ENCODE data around the gene GID8. TPM values are rescaled to one million over a fixed set of nuclear protein-coding genes. Genes with fewer than 3 reads are reported as not detected.
A peak's percentile ranks its signal among the peaks of the same experiment; 100 is the strongest.

GID8 gene
- total and polyA plus RNA-seq, 8 donors: 24.5 to 52.6 (median 47.6) TPM

DNA sequence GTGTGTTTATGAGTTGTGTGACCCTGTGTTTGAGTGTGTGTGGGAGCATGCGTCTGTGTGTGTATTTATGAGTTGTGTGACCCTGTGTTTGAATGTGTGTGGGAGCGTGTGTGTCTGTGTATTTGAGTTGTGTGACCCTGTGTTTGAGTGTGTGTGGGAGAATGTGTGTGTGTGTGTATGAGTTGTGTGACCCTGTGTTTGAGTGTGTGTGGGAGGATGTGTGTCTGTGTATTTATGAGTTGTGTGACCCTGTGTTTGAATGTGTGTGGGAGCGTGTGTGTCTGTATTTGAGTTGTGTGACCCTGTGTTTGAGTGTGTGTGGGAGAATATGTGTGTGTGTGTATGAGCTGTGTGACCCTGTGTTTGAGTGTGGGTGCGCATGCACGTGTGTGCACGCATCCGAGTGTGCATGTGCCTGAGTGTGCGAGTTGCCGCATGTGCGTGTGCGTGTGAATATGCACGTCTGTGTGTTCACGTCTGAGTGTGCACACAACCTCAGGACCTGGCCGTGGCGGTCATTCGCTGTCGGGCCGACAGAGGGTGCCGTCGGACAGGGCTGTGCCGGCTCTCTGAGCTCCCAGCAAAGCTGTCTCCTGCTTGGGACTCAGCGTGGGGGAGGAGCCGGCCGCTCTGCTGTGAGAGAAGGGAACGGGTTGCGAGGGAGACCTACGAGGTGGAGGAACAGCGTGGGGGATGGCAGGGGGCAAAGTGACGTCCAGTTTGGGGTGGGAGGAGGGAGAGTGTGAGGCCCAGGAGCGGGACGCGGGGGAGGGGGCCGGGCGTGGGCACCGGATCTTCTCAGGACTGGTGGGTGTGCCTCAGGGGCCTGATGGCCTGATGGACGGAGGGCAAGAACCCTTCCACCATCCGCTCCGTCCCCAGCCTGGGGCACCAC is 34.2 kb downstream of the GID8 start:
- TF ChIP-seq, protein P1, sequence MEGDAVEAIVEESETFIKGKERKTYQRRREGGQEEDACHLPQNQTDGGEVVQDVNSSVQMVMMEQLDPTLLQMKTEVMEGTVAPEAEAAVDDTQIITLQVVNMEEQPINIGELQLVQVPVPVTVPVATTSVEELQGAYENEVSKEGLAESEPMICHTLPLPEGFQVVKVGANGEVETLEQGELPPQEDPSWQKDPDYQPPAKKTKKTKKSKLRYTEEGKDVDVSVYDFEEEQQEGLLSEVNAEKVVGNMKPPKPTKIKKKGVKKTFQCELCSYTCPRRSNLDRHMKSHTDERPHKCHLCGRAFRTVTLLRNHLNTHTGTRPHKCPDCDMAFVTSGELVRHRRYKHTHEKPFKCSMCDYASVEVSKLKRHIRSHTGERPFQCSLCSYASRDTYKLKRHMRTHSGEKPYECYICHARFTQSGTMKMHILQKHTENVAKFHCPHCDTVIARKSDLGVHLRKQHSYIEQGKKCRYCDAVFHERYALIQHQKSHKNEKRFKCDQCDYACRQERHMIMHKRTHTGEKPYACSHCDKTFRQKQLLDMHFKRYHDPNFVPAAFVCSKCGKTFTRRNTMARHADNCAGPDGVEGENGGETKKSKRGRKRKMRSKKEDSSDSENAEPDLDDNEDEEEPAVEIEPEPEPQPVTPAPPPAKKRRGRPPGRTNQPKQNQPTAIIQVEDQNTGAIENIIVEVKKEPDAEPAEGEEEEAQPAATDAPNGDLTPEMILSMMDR (IDR thresholded peaks at IDR 0.05): peak; percentile 78 to 82

DNA sequence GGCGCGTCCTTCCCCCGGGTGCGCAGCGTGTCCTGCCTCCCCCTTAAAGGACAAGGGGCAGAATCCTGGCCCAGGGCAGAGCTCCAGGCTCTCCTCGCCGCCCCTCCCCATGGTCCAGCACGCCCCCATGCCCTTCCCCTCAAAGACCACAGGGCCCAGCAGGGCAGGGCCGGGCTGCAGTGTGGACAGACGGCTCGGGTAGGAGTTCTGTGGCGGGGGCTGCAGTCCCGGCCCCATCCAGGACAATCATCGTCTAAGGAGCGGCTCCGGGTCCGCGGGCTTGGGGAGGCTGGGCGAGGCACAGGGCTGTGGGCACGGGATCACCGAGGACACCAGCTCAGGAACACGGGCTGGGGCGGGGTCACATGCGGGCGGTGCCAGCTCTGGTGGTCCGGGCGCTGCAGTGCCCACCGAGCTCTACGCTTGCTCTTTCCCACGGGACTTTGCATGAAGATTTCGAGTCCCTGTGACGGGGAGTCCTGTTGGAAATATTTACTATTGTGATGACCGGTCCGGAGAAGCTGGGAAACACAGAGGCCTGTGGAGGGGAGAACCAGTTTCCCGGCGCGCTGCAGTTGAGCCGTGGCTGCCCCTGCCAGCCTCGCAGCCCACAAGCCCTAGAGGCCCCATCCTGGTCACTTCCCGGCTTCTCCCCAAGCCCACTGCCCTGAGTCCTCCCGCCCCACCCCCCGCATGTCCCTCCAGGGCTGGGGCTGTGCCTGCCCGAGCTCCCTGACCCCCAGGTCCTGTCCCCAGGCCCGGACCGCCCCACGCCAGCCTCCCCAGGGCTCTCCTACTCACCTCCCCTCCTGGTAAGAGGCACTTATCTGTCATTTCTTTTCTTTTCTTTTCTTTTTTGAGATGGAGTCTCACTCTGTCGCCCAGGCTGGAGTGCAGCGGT is 35.1 kb downstream of the GID8 start:
- intact Hi-C loops (cut with DNase I): no loop called here
- Histone ChIP-seq H3K4me3 (no peak overlapping the region), H3K4me1 (peaks cover 4 to 8% of the 10 kb centered on the region in 2 donors), H3K27ac (no peak overlapping the region), H3K36me3 (no peaks in the 10 kb centered on the region), H3K27me3 (peaks cover 37 to 90% of the 10 kb centered on the region in 2 donors), H3K9me3 (no peaks in the 10 kb centered on the region)
- ATAC-seq (peak; percentile 6), DNase-seq (no peak)
- TF ChIP-seq, protein P1 (IDR thresholded peaks at IDR 0.05): no peak

More for the DNA sequence above, 34.2 kb downstream of the GID8 start:
- Histone ChIP-seq H3K36me3 (no peaks in the 10 kb centered on the region), H3K27ac (no peak overlapping the region), H3K27me3 (peaks cover 37 to 85% of the 10 kb centered on the region in 2 donors), H3K4me1 (peaks cover 4 to 8% of the 10 kb centered on the region in 2 donors), H3K9me3 (no peaks in the 10 kb centered on the region), H3K4me3 (no peak overlapping the region)
- ATAC-seq (peak; percentile 99), DNase-seq (peak; percentile 70 to 95 (median 85))
- intact Hi-C loops (cut with DNase I): no loop called here

DNA sequence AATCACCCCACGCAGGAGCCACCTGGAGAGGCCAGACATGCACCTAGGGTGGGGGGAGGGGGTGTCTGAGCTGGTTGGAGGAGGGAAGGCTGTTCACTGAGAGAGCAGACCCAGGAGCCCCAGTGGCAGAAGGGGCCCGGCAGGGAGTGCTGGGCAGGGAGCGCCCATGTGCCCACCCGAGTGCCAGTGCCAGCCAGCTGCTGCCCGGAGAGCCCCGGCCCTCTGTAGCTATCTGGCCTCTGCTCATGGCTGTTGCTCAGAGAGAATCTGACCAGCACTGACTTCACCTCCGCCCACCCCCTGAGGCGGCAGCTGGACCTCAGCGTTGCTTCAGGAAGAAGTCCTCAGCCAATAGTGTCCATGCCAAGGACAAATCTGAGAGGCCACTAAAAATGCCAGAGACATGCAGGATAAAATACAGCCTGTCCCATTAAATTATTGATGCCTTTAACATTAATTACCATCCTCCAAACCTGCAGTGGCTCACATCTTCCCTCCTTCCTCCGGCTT is 37.4 kb downstream of the GID8 start:
- no peak overlapping the region for H3K4me3 ChIP-seq
- H3K9me3 ChIP-seq: no peaks in the 10 kb centered on the region
- ATAC-seq (no peak), DNase-seq (no peak)
- peaks cover 56 to 91% of the 10 kb centered on the region in 2 donors for H3K27me3 ChIP-seq
- TF ChIP-seq, protein P1 (IDR thresholded peaks at IDR 0.05): no peak
- no peak overlapping the region for H3K27ac ChIP-seq
- H3K36me3 ChIP-seq: no peaks in the 10 kb centered on the region
- intact Hi-C loops (cut with DNase I): no loop called here
- H3K4me1 ChIP-seq: peaks cover 4 to 8% of the 10 kb centered on the region in 2 donors

DNA sequence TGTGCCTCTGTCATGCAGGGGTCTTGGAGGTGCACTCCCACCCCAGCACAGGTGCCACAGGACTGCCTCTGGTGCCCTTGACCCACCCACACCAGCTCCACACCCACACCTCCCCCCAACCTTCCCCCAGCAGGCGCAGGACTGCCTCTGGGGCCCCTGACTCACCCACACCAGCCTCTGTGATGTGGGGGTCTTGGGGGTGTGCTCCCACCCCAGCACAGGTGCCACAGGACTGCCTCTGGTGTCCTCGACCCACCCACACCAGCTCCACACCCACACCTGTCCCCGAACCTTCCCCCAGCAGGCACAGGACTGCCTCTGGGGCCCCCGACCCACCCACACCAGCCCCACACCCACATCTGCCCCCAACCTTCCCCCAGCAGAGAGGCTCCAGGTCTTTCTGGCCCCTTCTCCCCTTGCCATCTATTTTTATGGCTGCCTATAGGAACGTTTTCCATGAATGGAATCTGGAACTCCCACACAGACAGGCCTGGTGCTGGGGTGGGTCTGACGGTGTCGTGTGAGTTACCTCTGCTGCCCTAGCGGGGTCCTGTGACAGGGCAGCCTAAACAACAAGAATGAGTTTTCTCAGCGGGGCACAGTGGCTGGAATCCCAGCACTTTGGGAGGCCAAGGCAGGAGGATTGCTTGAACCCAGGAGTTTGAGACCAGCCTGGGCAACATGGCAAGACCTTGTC is 38.0 kb downstream of the GID8 start:
- peaks cover 58 to 91% of the 10 kb centered on the region in 2 donors for H3K27me3 ChIP-seq
- TF ChIP-seq, protein P1 (IDR thresholded peaks at IDR 0.05): no peak
- intact Hi-C loops (cut with DNase I): no loop called here
- no peaks in the 10 kb centered on the region for H3K9me3 ChIP-seq
- H3K36me3 ChIP-seq: no peaks in the 10 kb centered on the region
- DNase-seq: no peak
- peaks cover 4 to 8% of the 10 kb centered on the region in 2 donors for H3K4me1 ChIP-seq
- no peak for ATAC-seq
- H3K27ac ChIP-seq: no peak overlapping the region
- no peak overlapping the region for H3K4me3 ChIP-seq
